ENCODE data around the gene ZDHHC13.
A peak's percentile ranks its signal among the peaks of the same experiment; 100 is the strongest.

Gene ZDHHC13
- 14.6 to 27.3 (median 25.1) reads per million in 4 donors for total RNA-seq

- peak; percentile 85 to 96 (median 87) for DNase-seq
Observed at GRCh38 chr11:19116971-19117759, at the start of gene ZDHHC13. Gene ZDHHC13, plus strand, starts transcription at chr11:19117168. Its CDS starts 82 bp downstream, at chr11:19117250.

GRCh38 chr11:19071255-19071654, 45.7 kb upstream of the ZDHHC13 start:
- peak in 4 of 5 donors; percentile 27 to 68 (median 36) for DNase-seq

- DNase-seq = no peak
Observed at GRCh38 chr11:19072464-19072863, 44.5 kb upstream of the ZDHHC13 start.

GRCh38 chr11:19073454-19074415, 43.2 kb upstream of the ZDHHC13 start:
- DNase-seq = no peak

- DNase-seq = no peak
Observed at GRCh38 chr11:19075636-19076035, 41.3 kb upstream of the ZDHHC13 start.

GRCh38 chr11:19076744-19077589, 40.0 kb upstream of the ZDHHC13 start:
- peak in 4 of 5 donors; percentile 25 to 45 (median 36) for DNase-seq

GRCh38 chr11:19077965-19078364, 39.0 kb upstream of the ZDHHC13 start:
- no peak for DNase-seq

GRCh38 chr11:19079643-19080440, 37.1 kb upstream of the ZDHHC13 start:
- no peak for DNase-seq

- no peak for DNase-seq
Observed at GRCh38 chr11:19080579-19080993, 36.4 kb upstream of the ZDHHC13 start.

- DNase-seq = no peak
Observed at GRCh38 chr11:19083166-19083565, 33.8 kb upstream of the ZDHHC13 start.

GRCh38 chr11:19084661-19085315, 32.2 kb upstream of the ZDHHC13 start:
- DNase-seq = no peak

GRCh38 chr11:19087658-19088057, 29.3 kb upstream of the ZDHHC13 start:
- DNase-seq = no peak

GRCh38 chr11:19088791-19089190, 28.2 kb upstream of the ZDHHC13 start:
- DNase-seq = no peak

- no peak for DNase-seq
Observed at GRCh38 chr11:19089421-19089820, 27.5 kb upstream of the ZDHHC13 start.

- DNase-seq = no peak
Observed at GRCh38 chr11:19091366-19091765, 25.6 kb upstream of the ZDHHC13 start.

GRCh38 chr11:19092342-19092741, 24.6 kb upstream of the ZDHHC13 start:
- no peak for DNase-seq

- DNase-seq = no peak
Observed at GRCh38 chr11:19092850-19093249, 24.1 kb upstream of the ZDHHC13 start.

GRCh38 chr11:19093976-19094375, 23.0 kb upstream of the ZDHHC13 start:
- DNase-seq = no peak

- no peak for DNase-seq
Observed at GRCh38 chr11:19094859-19095258, 22.1 kb upstream of the ZDHHC13 start.

GRCh38 chr11:19099093-19099492, 17.9 kb upstream of the ZDHHC13 start:
- no peak for DNase-seq

GRCh38 chr11:19100885-19101284, 16.1 kb upstream of the ZDHHC13 start:
- no peak for DNase-seq

All from T-helper 1 cell (primary cell).